IPS-NIHi7 (cell line): ENCODE results near the gene AKAP10.
"Not testable (repeated sequence)": the region's sequence is repeated elsewhere in the genome, so short reads cannot be mapped to it uniquely, and the experiment has no call there.

Source experiments
- DNase-seq: peaks from one replicate; pipeline ENCODE4 v3.0.0; 2012; ENCODE audit warnings: mixed read lengths; ENCODE audit errors: extremely low spot score

The AKAP10 gene

DNA sequence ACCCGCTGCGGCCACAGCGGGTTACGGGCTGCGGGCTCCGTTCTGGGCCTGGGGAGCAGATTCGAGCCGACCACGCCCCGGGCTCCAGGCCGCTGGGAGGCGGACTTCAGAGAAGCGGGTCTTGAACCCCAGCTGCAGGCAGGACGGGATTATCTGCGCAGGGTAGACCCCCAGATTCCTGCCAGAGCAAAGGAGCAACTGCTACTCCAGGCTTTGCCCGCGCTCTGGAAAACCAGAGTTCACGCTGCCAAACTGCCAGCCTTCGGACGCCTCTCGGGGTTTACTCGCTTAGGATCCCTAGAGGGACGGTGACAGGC lies 109.6 kb downstream of the AKAP10 start:
- DNase-seq, result no peak

DNA sequence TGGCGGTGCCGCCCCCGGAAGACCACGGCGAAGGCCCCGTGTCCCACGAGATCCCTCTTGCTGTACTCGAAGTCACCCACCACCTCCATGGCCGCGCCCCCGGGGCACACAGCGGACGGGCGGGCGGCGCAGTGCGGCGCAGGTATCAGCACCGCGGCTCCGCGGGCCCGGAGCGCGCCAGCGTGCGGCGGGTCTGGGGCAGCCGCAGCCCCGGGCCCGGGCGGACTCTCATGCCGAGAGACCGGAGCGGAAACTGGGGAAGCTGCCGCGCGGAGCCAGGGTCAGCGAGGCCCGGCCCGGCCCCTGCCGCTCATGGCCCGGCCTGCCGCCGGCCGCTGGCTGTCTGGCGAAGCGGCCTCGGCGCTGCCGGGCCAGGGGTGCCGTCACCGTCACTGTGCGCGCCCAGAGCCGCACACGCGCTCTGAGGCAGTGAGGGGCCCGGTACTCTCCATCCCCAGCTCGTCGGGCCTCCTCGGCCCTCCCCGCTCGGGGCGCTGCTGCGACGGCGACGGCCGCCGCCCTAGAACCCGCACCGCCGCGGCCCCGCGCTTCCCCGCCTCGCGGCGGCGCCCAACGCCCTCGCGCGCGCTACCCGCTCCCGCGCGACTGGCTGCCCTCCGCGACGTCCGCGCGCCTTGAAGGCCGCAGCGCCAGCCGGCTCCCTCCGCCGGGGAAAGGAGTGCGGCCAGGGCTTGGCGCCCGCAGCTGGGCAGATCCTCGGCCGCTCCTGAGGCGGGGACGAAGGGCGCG lies 110.1 kb downstream of the AKAP10 start, which contains the start of gene ULK2:
Gene ULK2 (minus strand): TSS at position 608 of the 750 bp plus-strand sequence. CDS start 519 bp downstream, at position 89.
- peak; percentile 74 for DNase-seq

DNA sequence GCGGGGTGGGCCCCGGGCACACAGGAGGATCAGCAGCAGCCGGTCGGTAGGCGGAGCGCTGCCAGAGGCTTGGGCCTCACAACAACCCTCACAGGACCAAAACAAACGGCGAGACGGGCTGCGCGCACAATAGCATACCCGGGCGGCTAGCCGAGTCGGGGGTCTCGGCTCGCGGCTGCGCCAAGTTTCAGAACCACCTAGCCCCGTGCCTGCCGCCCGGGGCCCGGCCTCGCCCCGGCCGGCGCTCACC lies 110.6 kb downstream of the AKAP10 start:
- peak; percentile 83 for DNase-seq

DNA sequence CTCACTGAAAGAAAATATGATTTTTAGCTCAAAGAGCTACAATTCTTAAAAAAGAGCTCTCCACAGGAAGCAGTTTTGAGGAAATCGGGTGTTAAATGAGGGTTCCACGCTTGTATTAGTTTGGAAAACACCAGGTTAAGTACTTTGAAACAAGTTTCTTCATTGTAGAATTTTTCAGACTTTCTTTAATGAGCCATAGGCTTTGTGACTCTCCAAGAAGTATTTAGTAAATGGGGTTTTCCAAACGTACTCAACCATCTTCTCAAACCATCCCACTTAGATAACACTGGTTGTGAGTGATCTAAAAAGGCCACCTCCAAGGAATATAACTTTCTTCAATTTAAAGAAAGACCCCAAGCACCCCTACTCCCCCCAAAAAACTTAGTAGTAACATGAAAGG lies 112.6 kb downstream of the AKAP10 start:
- no peak for DNase-seq

DNA sequence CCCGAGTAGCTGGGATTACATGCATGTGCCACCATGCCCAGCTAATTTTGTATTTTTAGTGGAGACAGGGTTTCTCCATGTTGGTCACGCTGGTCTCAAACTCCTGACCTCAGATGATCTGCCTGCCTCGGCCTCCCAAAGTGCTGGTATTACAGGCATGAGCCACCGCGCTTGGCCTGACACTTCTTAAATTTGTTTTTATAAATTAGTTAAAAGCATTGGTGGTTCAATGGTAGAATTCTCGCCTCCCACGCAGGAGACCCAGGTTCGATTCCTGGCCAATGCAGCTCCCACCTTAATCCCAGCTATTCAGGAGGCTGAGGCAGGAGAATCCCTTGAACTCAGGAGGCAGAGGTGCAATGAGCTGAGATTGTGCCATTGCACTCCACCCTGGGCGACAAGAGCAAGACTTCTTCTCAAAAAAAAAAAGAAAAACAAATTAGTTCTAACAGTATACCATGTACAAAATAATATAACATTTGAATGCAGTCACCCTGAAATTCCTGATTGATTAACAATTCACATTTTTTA lies 116.9 kb downstream of the AKAP10 start:
- DNase-seq, result not testable (repeated sequence)

DNA sequence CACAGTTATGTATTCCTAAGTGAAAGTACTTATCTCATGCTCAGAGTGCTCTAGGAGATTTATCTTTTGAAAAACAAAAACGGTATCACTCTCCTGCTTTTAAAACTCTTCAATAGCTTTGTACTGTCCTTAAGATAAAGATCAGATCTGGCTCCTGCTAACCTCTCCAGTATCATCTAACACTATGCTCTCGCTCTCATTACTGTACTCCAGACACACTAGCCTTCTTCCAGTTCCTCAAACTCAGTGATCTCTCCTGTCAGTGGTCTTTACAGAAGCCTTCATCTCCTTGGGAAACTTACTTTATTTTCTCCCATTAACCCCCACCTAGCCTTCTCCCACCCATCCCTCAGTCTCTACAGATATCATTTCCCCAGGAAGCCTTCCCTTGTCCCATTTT lies 120.0 kb downstream of the AKAP10 start:
- no peak for DNase-seq
